Lower leg skin (tissue), 4 donors: ENCODE data around the gene SDK1. TPM values are rescaled to one million over a fixed set of nuclear protein-coding genes. Genes with fewer than 3 reads are reported as not detected.

Experiments
- DNase-seq, 2 donors: peaks; one replicate each; pipeline ENCODE4 v3.0.0-alpha.2; 2019; ENCODE audit warnings: low spot score in 2 of 2
- H3K4me3 ChIP-seq: fragments of 200-600 bp; sonication (generic); 2 replicates; pipeline ENCODE4 v1.5.1; 2017; ENCODE audit warnings: mild to moderate bottlenecking, low read depth; ENCODE audit not compliant: poor library complexity, severe bottlenecking
- CTCF ChIP-seq, 3 donors: fragments of 450-650 bp; IDR thresholded peaks; one replicate each; pipeline ENCODE4 v1.5.1; 2016; ENCODE audit warnings: antibody characterized with exemption in 3 of 3, mild to moderate bottlenecking in 3 of 3, moderate library complexity in 2 of 3
- POLR2A ChIP-seq, 2 donors: fragments of 450-650 bp; IDR thresholded peaks; one replicate each; pipeline ENCODE4 v1.6.1; 2016 to 2017; ENCODE audit warnings: antibody characterized with exemption in 2 of 2, mild to moderate bottlenecking in 1 of 2, moderate library complexity in 1 of 2
- WGBS, 2 donors: methylation state at CpG; one replicate each; pipeline ENCODE4 v1.1.5; 2018; 5-methylcytosine and 5-hydroxymethylcytosine counted together
- intact Hi-C: fragments of 100-400 bp; cut with DNase I; formaldehyde crosslinking; loops from one replicate; pipeline ENCODE4 v1.15.0; 2023; ENCODE audit warnings: low total_unique reads
- total RNA-seq, 4 donors: library from RNA; depleted of rRNA; stranded (reverse); fragments of >200 nt; gene quantifications; one replicate each; pipeline ENCODE4 v1.1.0, GENCODE V29; 2016

Gene SDK1
- total RNA-seq, 4 donors from 2014 or later: 1.9 to 7.2 (median 5.1) TPM

- intact Hi-C loops: no loop called here
- TF ChIP-seq CTCF (IDR thresholded peaks at IDR 0.05) (no peak), POLR2A (IDR thresholded peaks at IDR 0.05) (no peak)
- no peak overlapping the region for H3K4me3 ChIP-seq
- DNase-seq: no peak
- 54% methylated on average over 17 to 18 of the region's 20 CpGs for WGBS, 2 donors
Observed at GRCh38 chr7:4144172-4144701, 843.2 kb downstream of the SDK1 start.

DNA sequence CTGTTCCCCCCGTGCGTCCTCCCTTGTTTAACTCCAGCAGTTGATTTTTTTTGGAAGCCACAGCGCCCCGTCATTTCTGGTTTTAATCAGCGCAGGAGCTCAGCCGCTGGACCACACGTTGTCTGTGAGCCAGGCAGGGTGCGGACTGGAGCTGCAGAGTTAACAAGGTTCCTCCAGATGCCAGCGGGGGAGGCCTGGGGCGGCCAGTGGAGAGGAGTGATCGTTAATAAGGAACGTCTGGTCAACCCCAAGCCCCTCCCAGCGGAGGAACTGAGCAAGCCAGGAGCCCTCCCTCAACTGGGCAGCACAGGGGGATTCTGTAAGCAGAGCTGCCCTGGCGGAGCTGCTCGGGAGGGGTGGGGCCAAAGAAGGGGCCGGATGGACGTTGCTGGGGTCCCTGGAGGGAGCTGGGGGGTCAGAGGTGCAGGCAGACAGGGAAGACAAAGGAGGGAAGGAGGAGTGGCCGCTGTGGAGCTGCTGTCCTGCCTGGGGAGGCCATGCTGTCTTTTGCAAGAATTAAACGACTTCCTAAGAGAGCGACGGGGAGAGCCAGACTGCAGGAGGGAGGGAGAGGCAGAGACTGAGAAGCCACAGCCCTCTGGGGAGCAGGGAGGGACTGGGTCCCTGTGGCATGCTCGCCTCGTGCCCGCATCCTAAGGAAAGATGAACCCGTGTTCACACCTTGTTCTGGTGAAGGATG lies 843.9 kb downstream of the SDK1 start:
- TF ChIP-seq CTCF (IDR thresholded peaks at IDR 0.05) (no peak), POLR2A (IDR thresholded peaks at IDR 0.05) (no peak)
- WGBS, 2 donors: 5 to 8% methylated on average over 17 to 25 of the region's 25 CpGs
- DNase-seq: peak in 1 of 2 donors; percentile 33
- intact Hi-C loops: no loop called here
- H3K4me3 ChIP-seq: no peak overlapping the region

- intact Hi-C loops: no loop called here
- TF ChIP-seq CTCF (IDR thresholded peaks at IDR 0.05) (no peak), POLR2A (IDR thresholded peaks at IDR 0.05) (no peak)
- no peak for DNase-seq
- no peak overlapping the region for H3K4me3 ChIP-seq
- 83 to 95% methylated on average over 9 to 14 of the region's 14 CpGs for WGBS, 2 donors
Observed at GRCh38 chr7:4145576-4145975, 844.5 kb downstream of the SDK1 start.

DNA sequence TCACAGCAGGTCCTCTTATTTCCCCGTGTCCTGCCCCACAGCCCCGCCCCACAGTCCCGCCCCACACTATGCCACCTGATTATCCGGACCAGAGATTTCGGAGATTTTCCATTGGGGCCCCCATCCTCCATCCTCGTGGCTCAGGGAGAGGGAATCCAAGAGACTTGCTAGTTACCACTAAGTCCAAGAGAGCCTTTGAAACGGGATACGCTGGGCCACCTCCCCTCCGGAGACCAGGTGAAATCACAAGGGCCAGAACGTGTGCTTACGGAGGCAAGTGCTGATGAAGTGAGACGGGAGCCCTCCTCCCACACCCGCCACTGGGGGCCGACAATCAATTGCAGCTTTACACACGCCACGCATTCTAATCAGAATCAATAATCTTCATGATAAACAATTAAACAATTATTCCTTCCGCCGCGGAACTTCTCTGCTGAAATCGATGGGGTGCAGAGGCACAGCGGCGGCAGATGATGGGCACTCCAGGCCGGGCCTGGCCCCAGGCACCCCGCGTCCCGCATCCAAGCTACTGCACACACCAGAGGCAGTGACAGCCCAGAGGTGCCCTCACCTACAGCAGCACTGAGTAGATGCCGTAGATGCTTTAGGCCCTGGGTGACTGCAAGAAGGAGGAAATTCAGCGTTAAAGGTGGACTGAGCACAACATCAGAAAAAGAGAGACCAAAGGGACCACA lies 847.0 kb downstream of the SDK1 start:
- no peak overlapping the region for H3K4me3 ChIP-seq
- TF ChIP-seq CTCF (IDR thresholded peaks at IDR 0.05) (no peak), POLR2A (IDR thresholded peaks at IDR 0.05) (no peak)
- DNase-seq: no peak
- intact Hi-C loops: no loop called here
- 93% methylated on average over 28 of the region's 28 CpGs for WGBS, 2 donors

DNA sequence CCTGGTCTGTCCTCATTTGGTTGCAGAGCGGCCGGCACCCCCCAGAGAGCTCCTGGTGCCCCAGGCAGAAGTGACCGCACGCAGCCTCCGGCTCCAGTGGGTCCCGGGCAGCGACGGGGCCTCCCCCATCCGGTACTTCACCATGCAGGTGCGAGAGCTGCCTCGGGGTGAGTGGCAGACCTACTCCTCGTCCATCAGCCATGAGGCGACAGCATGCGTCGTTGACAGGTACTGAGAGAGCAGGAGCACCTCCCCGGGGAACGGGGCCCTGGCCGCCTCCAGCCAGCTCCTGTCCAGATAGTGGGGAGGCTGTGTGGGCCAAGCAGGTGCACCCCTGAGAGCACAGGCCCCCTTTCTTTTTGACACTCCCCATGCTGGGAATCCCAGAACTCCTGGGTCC lies 848.2 kb downstream of the SDK1 start:
- 90% methylated on average over 17 of the region's 18 CpGs; no CpG with 5 or more reads in 1 of the 2 donors for WGBS, 2 donors
- intact Hi-C loops: no loop called here
- H3K4me3 ChIP-seq: no peak overlapping the region
- DNase-seq: no peak
- TF ChIP-seq CTCF (IDR thresholded peaks at IDR 0.05): no peak
- no peak for TF ChIP-seq POLR2A (IDR thresholded peaks at IDR 0.05)
